RPMI7951 (cell line): Measurements from ENCODE around the gene PRR23A. TPM values are rescaled to one million over a fixed set of nuclear protein-coding genes. Genes with fewer than 3 reads are reported as not detected.
A peak's percentile ranks its signal among the peaks of the same experiment; 100 is the strongest.
"Not testable (repeated sequence)": the region's sequence is repeated elsewhere in the genome, so short reads cannot be mapped to it uniquely, and the experiment has no call there.

ENCODE experiments used
- DNase-seq: peaks from one replicate; pipeline ENCODE4 v3.0.0-alpha.2; 2012; ENCODE audit warnings: low read depth
- total RNA-seq: library from RNA; depleted of rRNA; stranded (reverse); fragments of >200 nt; shearing (Covaris generic); gene quantifications from 2 replicates; pipeline ENCODE4 v1.2.3, GENCODE V29; 2014; rRNA removed

The PRR23A gene
- total RNA-seq = not detected in 2 replicates

- DNase-seq = no peak
Measured at GRCh38 chr3:139006051-139006716, at the start of gene PRR23A. Gene PRR23A, minus strand, starts transcription at chr3:139006268. Its CDS starts 0 bp downstream, at chr3:139006268.

- DNase-seq = no peak
Measured at GRCh38 chr3:139052802-139053600, 46.9 kb upstream of the PRR23A start.

- no peak for DNase-seq
Measured at GRCh38 chr3:139044366-139045210, 38.5 kb upstream of the PRR23A start, which contains the start of gene PRR23C. Gene PRR23C, minus strand, starts transcription at chr3:139044892. Its CDS starts 272 bp downstream, at chr3:139044620.

DNA sequence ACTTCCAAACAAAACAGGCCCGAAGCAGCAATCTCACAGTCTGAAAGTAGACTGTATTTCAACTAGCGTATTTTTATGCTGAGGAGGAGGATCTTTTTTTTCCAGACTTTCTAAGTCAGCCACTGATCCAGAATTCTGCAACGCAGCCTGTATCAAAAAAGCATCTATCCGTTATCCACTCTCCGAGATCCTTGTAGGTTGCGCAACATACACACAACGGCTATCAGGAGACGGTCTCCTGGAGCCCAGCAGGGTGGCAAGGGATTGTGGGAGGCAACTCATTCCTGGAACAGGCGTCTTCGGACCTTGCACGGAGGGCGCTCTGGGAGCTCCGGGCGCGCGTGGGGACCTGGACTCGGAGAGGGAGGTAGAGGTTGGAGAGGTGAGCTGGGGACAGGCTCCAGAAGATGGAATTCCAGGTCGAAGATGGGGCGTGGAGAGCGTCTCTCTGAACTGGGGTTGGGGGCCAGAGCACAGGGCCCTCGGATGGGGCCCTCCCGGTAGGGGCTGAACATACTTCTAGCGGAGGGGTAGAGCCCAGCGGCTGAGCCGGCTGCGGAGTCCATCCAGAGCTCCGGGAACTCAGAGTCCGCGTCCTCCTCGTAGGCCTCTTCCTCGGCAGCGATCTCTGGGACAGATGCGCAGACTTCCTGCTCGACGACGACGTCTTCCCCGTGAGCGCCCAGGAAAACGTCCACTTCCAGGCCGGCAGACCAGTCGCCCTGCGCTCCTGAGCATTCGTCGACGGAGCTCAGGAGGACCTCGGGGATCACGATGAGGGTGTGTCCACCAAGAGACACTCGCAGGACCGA is 37.7 kb upstream of the PRR23A start:
- no peak for DNase-seq

- DNase-seq = no peak
Measured at GRCh38 chr3:139037478-139037877, 31.4 kb upstream of the PRR23A start.

GRCh38 chr3:139032326-139033002 is 26.4 kb upstream of the PRR23A start:
- DNase-seq = no peak

DNA sequence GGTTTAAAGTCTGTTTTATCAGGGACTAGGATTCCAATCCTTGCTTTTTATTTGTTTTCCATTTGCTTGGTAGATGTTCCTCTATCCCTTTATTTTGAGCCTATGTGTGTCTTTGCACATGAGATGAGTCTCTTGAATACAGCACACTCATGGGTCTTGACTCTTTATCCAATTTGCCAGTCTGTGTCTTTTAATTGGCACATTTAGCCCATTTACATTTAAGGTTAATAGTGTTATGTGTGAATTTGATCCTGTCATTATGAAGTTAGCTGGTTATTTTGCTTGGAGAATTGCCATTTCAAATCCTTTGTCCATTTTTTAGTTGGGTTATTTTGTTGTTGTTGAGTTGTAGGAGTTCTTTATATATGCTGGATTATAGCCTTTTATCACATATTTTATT is 24.5 kb upstream of the PRR23A start:
- not testable (repeated sequence) for DNase-seq

DNA sequence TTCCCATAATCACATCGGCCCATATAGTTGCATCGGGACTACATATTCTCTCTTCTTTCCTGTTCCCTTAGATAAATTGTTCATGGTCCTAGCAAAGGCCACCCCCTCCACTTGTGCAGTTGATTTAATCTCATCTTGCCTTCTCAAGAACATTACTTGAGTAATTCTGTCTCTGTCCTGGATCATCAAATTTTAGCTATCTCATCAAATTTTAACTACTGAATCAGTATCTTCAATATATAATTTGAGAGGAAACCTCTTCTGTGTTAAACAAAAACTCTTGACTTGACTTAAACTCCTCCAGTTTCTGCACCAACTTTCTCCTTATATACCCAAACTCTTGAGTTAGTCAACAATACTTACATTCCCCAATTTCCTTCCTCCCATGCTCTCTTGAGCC is 18.9 kb upstream of the PRR23A start:
- no peak for DNase-seq

GRCh38 chr3:139020868-139021234 is 14.8 kb upstream of the PRR23A start, which contains the start of gene PRR23B:
Gene PRR23B, minus strand, starts transcription at chr3:139020926. Its CDS starts 265 bp downstream, at chr3:139020661.
- DNase-seq = no peak

GRCh38 chr3:139020036-139020867 is 14.2 kb upstream of the PRR23A start:
- no peak for DNase-seq

GRCh38 chr3:139016430-139017048 is 10.5 kb upstream of the PRR23A start:
- peak; percentile 33 for DNase-seq

DNA sequence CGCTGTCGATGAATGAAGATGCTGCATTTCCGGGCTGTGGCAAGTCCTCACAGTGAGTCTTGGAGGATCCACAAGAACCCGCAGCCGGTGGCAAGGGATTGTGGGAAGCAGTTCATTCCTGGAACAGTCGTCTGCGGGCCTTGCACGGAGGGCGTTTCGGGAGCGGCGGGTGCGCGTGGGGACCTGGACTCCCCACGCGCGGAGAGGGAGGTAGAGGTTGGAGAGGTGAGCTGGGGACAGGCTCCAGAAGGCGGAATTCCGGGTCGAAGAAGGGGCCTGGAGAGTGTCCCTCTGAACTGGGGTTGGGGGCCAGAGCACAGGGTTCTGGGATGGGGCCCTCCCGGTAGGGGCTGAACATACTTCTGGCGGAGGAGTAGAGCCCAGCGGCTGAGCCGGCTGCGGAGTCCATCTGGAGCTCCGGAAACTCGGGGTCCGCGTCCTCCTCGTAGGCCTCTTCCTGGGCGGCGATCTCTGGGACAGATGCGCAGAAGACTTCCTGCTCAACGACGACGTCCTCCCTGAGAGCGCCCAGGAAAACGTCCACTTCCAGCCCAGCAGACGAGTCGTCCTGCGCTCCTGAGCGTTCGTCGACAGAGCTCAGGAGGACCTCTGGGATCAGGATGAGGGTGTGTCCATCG is 593 bp downstream of the PRR23A start:
- no peak for DNase-seq

DNA sequence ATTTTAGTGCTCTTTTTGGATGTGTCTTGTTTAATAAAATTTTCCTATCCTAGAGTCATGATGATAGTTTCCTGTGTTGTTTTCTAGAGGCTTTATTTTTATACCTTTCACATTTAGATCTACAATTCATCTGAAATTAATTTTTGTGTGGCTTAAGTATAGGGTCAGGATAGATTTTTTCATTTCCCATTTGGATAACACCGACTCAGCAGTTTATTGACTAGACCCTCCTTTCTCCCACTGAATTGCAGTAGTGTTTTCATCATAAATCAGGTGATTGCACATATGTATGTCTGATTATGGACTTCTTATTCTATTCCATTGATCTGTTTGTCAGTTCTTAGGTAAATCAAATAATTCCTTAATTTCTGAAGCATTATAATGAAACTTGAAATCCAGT is 10.4 kb downstream of the PRR23A start:
- no peak for DNase-seq

- no peak for DNase-seq
Measured at GRCh38 chr3:138987181-138987580, 18.9 kb downstream of the PRR23A start.

- no peak for DNase-seq
Measured at GRCh38 chr3:138985932-138986331, 20.1 kb downstream of the PRR23A start.

DNA sequence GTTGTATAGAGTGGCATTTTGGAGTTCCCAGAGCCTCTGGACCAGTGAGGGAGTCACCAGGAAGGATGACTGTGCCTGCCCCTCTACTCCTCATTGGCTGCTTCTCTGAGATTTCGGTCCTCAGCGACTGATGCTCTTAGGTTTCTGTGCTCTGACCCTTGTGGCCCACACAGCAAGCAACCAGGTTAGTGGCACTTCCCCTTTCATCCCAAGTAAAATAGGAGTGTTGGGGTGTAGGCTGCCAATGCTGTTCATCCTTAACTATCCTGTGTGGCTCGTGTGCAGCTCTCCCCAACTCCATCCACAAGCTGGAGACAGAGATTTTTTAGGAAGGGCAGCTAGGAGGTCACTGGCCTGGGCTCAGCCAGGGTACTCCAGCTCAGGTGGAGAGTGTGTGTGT is 21.3 kb downstream of the PRR23A start:
- no peak for DNase-seq

GRCh38 chr3:138976047-138976446 is 30.0 kb downstream of the PRR23A start:
- no peak for DNase-seq

GRCh38 chr3:138975351-138975750 is 30.7 kb downstream of the PRR23A start:
- DNase-seq = no peak

DNA sequence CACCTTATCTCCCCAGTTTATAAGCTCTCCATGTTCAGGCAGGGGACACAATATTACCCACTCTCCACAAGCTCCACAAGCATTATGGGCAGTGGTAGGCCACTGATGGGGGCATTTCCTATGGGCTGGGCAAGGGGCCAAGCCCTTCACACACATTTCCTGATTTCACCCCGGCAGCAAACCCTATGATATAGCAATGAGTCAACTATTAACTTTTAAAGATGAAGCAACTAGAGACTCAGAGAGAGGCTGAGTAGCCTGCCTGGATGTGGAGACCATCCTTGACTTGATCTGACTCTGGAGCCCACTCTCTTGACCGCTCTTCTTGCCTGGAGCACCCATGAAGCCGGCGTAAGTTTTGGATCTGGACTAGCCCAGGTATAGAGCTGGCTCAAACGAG is 31.6 kb downstream of the PRR23A start:
- DNase-seq = peak; percentile 61
